Measurements from ENCODE around the gene ZNF830. TPM values are rescaled to one million over a fixed set of nuclear protein-coding genes. Genes with fewer than 3 reads are reported as not detected.

ZNF830 gene
- total RNA-seq (1 to 10 TPM; 4.9 to 6.9 TPM), polyA plus RNA-seq (1 to 10 TPM; 3.6 to 4.3 TPM)

- no peaks in the 10 kb centered on the region for H3K27me3 ChIP-seq (ENCODE audit: control insufficient read depth in 4 of 4, insufficient read depth in 4 of 4, low read length in 3 of 4)
- peak within 1 kb of the TSS; percentile 64 to 100 (median 92) for H3K4me3 ChIP-seq (ENCODE audit: low read depth in 1 of 3, low read length in 3 of 3)
- H3K9ac ChIP-seq (ENCODE audit: low read depth in 1 of 2, low read length in 2 of 2) = peak within 1 kb of the TSS; percentile 84 to 87
- peaks cover 5 to 17% (median 13%) of the 10 kb centered on the region in 4 donors for H3K36me3 ChIP-seq (ENCODE audit: control insufficient read depth in 4 of 4, insufficient read depth in 3 of 4, low read depth in 1 of 4, low read length in 3 of 4)
- DNase-seq (ENCODE audit: low spot score) = peak; percentile 90
- H3K4me1 ChIP-seq (ENCODE audit: control insufficient read depth in 4 of 4, insufficient read depth in 4 of 4, low read length in 3 of 4) = peaks cover 3 to 22% (median 19%) of the 10 kb centered on the region in 4 donors
- H3K9me3 ChIP-seq (ENCODE audit: control insufficient read depth in 4 of 4, low read length in 3 of 4) = no peaks in the 10 kb centered on the region
- peak; percentile 32 to 45 for TF ChIP-seq RAD21 (IDR thresholded peaks at IDR 0.05)
- TF ChIP-seq HNF4G (IDR thresholded peaks at IDR 0.05) = no peak
- TF ChIP-seq HNF4A (conservative IDR thresholded peaks at IDR 0.05) = no peak
- TF ChIP-seq GABPA (IDR thresholded peaks at IDR 0.05 in 1 of 2, conservative IDR thresholded peaks at IDR 0.05 in 1 of 2) = peak; percentile 96 to 100
- no peak for TF ChIP-seq NR2F2 (IDR thresholded peaks at IDR 0.05)
- peak; percentile 59 for TF ChIP-seq ATF3 (IDR thresholded peaks at IDR 0.05)
- TF ChIP-seq RXRA (IDR thresholded peaks at IDR 0.05) = peak in 1 of 2 donors; percentile 13
- TF ChIP-seq REST (IDR thresholded peaks at IDR 0.05) = no peak
- peak; percentile 100 for TF ChIP-seq YY1 (IDR thresholded peaks at IDR 0.05)
- no peak for TF ChIP-seq FOXA1 (IDR thresholded peaks at IDR 0.05)
- TF ChIP-seq SP1 (IDR thresholded peaks at IDR 0.05) = peak; percentile 46
- no peak for TF ChIP-seq FOXA2 (IDR thresholded peaks at IDR 0.05)
- TF ChIP-seq, protein P1, sequence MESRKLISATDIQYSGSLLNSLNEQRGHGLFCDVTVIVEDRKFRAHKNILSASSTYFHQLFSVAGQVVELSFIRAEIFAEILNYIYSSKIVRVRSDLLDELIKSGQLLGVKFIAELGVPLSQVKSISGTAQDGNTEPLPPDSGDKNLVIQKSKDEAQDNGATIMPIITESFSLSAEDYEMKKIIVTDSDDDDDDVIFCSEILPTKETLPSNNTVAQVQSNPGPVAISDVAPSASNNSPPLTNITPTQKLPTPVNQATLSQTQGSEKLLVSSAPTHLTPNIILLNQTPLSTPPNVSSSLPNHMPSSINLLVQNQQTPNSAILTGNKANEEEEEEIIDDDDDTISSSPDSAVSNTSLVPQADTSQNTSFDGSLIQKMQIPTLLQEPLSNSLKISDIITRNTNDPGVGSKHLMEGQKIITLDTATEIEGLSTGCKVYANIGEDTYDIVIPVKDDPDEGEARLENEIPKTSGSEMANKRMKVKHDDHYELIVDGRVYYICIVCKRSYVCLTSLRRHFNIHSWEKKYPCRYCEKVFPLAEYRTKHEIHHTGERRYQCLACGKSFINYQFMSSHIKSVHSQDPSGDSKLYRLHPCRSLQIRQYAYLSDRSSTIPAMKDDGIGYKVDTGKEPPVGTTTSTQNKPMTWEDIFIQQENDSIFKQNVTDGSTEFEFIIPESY (IDR thresholded peaks at IDR 0.05) = peak; percentile 77
- no peak for TF ChIP-seq CTCF (IDR thresholded peaks at IDR 0.05; ENCODE audit: low read depth, low read length, missing input control)
- peak; percentile 88 for TF ChIP-seq MAX (IDR thresholded peaks at IDR 0.05)
- TF ChIP-seq JUND (IDR thresholded peaks at IDR 0.05) = no peak
- TF ChIP-seq EGR1 (IDR thresholded peaks at IDR 0.05; ENCODE audit: low read depth in 2 of 2) = peak in 1 of 2 donors; percentile 51
- peak; percentile 92 for TF ChIP-seq TAF1 (conservative IDR thresholded peaks at IDR 0.05)
- WGBS = under 1% methylated on average over 65 of the region's 65 CpGs
- peak within 1 kb of the TSS; percentile 89 to 96 for H3K27ac ChIP-seq (ENCODE audit: low read depth in 1 of 2, low read length in 2 of 2)
Observed at GRCh38 chr17:34961093-34961911, at the start of gene ZNF830, which contains the start of gene CCT6B. TSS of gene ZNF830 (plus strand) at chr17:34961540. CDS start at chr17:34961567, 27 bp downstream. TSS of gene CCT6B (minus strand) at chr17:34961460. CDS start at chr17:34961393, 67 bp downstream.
